Fibroblast of mammary gland (primary cell): ENCODE data around the gene ITGA7.

Experiments used
- DNase-seq: peaks from one replicate; pipeline ENCODE4 v3.0.0-alpha.2; 2010; ENCODE audit warnings: low read depth
- H3K4me3 ChIP-seq: 2 replicates; pipeline ENCODE4 v1.5.1; 2011; ENCODE audit warnings: low read depth, mild to moderate bottlenecking, low read length, moderate library complexity; ENCODE audit not compliant: control insufficient read depth
- TF ChIP-seq, protein P1 (sequence below): conservative IDR thresholded peaks from 2 replicates; pipeline ENCODE4 v1.5.1; 2011; ENCODE audit warnings: low read depth, low read length, inconsistent platforms; ENCODE audit not compliant: control insufficient read depth, insufficient read depth

ITGA7 gene

DNA sequence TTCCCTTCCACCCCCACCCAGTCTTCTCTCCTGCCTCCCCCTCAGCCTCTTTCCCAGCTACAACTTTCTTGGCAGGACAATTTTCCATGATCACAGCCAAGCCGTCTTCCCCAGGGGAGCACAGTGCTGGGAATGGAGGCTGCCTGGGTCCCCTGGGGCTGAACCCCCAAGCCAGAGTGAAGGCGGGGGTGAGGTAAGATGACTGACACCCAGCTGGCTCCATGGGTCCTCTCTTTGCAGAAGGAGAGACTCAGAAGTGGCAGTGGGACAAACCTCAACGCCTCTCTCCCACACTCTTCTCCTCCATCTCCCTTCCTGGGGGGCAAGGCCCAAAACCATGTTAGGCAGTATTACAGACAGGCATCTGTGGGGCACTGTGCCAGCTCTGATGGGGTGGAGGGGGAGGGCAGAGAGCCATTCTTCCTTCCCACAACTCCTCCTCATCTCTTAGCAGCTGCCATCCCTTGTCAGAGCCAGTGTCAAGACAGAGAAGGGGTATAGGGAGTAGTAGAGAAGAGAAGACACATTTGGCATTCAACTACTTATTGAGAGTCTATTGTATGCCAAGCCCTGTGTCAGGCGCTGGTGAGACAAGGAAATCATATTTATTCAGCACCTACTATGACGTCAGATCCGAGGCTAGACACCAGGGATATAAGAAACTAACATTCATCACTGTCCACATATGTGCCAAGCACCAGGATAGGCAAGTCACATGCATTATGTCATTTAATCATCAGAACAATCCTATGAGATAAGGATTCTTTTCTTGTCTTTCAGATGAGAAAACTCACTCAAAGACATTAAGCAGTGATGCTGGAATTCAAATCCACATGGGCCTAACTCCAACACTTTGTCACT, 3.6 kb downstream of the ITGA7 start:
- TF ChIP-seq, protein P1, sequence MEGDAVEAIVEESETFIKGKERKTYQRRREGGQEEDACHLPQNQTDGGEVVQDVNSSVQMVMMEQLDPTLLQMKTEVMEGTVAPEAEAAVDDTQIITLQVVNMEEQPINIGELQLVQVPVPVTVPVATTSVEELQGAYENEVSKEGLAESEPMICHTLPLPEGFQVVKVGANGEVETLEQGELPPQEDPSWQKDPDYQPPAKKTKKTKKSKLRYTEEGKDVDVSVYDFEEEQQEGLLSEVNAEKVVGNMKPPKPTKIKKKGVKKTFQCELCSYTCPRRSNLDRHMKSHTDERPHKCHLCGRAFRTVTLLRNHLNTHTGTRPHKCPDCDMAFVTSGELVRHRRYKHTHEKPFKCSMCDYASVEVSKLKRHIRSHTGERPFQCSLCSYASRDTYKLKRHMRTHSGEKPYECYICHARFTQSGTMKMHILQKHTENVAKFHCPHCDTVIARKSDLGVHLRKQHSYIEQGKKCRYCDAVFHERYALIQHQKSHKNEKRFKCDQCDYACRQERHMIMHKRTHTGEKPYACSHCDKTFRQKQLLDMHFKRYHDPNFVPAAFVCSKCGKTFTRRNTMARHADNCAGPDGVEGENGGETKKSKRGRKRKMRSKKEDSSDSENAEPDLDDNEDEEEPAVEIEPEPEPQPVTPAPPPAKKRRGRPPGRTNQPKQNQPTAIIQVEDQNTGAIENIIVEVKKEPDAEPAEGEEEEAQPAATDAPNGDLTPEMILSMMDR = no peak
- DNase-seq = no peak
- H3K4me3 ChIP-seq = no peak overlapping the region

DNA sequence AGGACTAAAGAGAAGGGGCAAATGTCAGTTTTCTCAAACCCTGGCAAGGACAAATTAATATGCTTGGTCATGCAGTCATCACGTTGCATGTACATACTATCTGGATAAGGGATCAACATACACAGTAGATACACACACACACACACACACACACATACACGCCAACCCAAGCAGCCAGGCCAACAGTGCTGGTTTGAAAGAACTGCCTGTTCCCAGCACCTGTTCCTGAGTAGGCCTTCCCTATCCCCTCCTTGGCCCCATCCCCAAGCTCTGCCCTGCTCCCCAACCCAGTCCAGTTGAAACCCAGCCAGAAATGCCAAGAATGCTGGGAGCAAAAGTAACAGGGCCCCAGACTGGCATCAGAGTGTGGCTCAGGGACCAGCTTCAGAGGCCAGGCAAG, 4.4 kb downstream of the ITGA7 start:
- TF ChIP-seq, protein P1 = no peak
- no peak for DNase-seq
- H3K4me3 ChIP-seq = no peak overlapping the region

DNA sequence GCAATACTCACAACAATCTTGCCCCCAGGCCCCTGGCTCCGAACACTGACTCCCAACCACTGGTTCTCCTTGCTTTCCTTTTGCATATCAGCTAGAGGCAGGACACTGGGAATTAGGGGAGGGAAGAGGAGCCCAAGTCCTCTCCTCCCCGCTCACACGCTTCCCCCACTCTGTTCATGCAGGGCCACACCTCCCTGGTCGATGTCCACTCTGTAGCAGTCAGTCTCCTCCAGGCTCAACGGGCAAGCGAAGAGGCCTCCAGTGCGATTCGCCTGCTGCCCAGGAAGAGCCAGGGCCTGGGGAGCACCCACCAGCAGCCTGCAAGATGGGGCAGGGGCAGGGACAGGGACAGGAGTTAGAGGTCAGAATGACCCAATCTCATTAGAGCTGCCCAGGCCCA, 4.8 kb downstream of the ITGA7 start:
- H3K4me3 ChIP-seq = no peak overlapping the region
- DNase-seq = no peak
- TF ChIP-seq, protein P1 = no peak

DNA sequence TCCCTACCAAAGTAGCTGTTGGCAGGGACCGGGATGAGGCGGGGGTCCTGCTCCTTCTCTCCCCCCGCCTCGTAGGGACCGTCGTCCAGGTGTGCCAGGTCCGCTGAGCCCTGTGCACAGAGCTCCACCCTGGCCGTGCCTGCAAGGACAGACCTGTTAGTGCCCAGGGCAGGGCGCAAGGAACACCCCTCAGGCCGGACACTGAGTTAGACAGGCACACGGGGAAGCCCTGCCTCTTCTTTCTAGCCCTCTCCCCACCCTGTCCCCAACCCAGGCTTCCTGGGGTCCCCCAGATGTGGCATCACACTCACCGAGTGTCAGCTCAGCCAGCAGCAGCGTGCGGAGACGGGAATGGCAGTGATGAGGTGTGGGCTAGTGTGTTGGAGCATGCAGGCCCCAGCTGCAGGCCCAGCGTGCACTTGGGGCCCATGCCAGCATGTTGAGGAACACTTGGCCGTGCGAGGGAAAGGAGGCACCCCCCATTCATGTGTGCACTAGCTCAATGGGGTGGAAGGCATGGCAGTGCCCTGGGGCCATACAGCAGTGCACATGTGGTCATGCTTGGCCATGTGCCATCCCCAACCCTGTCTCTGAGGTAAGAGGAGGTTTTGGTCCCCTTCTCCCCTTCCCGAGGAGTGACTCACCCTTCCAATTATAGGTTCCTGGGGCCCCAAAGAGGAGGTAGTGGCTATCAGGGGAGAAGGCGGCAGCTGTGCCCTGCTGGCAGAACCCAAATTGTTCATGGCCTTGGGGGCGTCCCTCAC, 7.3 kb downstream of the ITGA7 start:
- no peak for DNase-seq
- no peak overlapping the region for H3K4me3 ChIP-seq
- TF ChIP-seq, protein P1 = no peak

DNA sequence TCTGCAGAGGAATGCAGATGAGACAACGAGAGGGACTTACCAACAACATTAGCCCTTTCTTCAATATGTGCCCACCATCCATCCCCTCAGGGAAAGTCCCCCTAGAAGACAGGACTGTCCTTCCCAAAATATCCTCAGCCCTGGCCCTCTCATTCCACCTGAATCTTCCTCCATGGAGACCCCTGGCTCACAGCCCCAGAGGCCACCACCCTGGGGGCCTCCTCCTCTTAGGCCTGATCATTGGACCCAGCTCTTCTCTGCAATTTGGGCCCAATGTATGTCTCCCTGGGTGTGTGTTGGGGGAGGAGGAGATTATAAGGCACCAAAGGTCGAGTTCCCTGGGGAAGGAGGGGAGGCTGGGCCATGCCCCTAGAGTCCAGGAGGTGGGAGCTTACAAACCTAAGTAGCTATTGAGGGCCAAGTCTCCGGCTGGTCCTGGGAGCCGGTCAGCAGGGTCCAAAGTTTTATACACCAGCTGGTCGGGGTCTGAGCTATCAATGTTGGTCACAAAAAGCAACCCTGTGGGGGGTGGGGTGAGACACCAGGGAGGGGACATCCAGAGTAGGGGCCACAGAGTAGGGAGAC, 8.1 kb downstream of the ITGA7 start:
- no peak for DNase-seq
- no peak overlapping the region for H3K4me3 ChIP-seq
- TF ChIP-seq, protein P1 = no peak

DNA sequence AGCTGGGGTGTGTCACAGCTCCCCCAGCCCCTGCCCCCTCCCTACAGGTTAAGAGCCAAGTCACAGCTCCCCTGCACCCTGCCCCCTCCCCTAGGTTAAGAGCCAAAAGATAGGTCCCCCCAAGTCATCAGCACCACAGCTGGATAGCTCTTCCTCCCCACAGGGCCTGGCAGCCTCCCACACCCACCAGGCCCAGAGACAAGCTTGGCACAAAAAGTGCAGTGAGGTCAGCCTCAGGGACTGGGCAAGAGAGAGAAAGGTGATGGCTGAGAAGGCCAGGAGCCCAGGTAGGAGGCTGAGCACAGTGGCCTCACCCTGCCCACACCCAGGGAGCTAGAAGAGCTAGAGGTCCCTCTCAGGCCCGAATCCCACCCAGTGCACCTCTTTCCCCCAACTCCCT, 8.7 kb downstream of the ITGA7 start:
- no peak overlapping the region for H3K4me3 ChIP-seq
- DNase-seq = no peak
- TF ChIP-seq, protein P1 = no peak
